ENCODE measurements around the gene PSMA4. TPM values are rescaled to one million over a fixed set of nuclear protein-coding genes. Genes with fewer than 3 reads are reported as not detected.

The PSMA4 gene
- total and polyA plus RNA-seq, 10 donors: 99.0 to 243 (median 120) TPM

DNA sequence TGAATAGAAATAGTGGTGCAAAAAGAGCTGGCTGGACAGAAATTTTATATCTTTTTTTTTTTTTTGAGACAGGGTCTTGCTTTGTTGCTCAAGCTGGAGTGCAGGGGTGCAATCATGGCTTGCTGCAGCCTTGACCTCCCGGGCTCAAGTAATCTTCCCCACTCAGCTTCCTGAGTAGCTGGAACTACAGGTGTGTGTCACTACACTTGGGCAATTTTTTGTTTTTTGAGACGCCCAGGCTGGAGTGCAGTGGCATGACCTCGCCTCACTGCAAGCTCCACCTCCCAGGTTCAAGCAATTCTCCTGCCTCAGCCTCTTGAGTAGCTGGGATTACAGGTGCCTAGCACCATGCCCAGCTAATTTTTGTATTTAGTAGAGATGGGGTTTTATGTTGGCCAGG is 58.1 kb downstream of the PSMA4 start:
- 73 to 94% (median 78%) methylated on average over 3 of the region's 3 CpGs for WGBS, 5 donors
- Histone ChIP-seq H3K9me3 (no peaks in the 10 kb centered on the region), H3K27me3 (replicated peaks in 1 of 7) (peaks cover 0 to 14% (median 0%) of the 10 kb centered on the region in 7 donors), H3K27ac (no peak overlapping the region), H3K36me3 (no peaks in the 10 kb centered on the region), H3K4me3 (no peak overlapping the region), H3K4me1 (no peaks in the 10 kb centered on the region)
- intact Hi-C loops (cut with DNase I; ENCODE audit: low total_unique reads): no loop called here
- no peak for DNase-seq
- TF ChIP-seq POLR2AphosphoS5 (IDR thresholded peaks at IDR 0.05) (no peak), POLR2A (IDR thresholded peaks at IDR 0.05) (no peak)
- TF ChIP-seq, protein P1, sequence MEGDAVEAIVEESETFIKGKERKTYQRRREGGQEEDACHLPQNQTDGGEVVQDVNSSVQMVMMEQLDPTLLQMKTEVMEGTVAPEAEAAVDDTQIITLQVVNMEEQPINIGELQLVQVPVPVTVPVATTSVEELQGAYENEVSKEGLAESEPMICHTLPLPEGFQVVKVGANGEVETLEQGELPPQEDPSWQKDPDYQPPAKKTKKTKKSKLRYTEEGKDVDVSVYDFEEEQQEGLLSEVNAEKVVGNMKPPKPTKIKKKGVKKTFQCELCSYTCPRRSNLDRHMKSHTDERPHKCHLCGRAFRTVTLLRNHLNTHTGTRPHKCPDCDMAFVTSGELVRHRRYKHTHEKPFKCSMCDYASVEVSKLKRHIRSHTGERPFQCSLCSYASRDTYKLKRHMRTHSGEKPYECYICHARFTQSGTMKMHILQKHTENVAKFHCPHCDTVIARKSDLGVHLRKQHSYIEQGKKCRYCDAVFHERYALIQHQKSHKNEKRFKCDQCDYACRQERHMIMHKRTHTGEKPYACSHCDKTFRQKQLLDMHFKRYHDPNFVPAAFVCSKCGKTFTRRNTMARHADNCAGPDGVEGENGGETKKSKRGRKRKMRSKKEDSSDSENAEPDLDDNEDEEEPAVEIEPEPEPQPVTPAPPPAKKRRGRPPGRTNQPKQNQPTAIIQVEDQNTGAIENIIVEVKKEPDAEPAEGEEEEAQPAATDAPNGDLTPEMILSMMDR (IDR thresholded peaks at IDR 0.05 in 8 of 11, conservative IDR thresholded peaks at IDR 0.05 in 3 of 11): no peak

DNA sequence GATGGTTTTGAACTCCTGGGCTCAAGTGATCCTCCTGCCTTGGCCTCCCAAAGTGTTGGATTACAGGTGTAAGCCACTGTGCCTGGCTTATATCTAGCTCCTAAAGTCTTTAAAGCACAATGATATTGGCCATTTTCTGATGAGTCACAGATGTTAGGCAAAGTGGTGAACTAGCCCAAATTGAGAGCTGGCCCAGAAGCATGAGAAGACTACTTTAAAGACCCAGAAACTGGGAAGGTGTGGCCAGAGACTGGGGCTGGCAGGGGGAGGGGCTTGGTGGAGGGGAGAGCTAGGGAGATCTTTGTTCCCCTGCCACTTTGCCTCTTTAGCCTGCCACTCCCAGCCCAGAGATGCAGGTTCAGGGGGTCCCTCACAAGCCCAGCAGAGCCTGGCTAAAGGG is 58.9 kb downstream of the PSMA4 start:
- intact Hi-C loops (cut with DNase I; ENCODE audit: low total_unique reads): no loop called here
- no peak overlapping the region for H3K27ac ChIP-seq
- no peak for TF ChIP-seq POLR2AphosphoS5 (IDR thresholded peaks at IDR 0.05)
- TF ChIP-seq, protein P1 (IDR thresholded peaks at IDR 0.05 in 8 of 11, conservative IDR thresholded peaks at IDR 0.05 in 3 of 11): no peak
- no peak for TF ChIP-seq POLR2A (IDR thresholded peaks at IDR 0.05)
- no peaks in the 10 kb centered on the region for H3K4me1 ChIP-seq
- H3K36me3 ChIP-seq: no peaks in the 10 kb centered on the region
- no peak overlapping the region for H3K4me3 ChIP-seq
- DNase-seq: no peak
- peaks cover 0 to 21% (median 0%) of the 10 kb centered on the region in 7 donors for H3K27me3 ChIP-seq (replicated peaks in 1 of 7)
- H3K9me3 ChIP-seq: no peaks in the 10 kb centered on the region

Small RNA genes lying within 50 kb of the gene (small RNA-seq; reads per million reads assigned to genes)
- 0 reads per million in 4 donors for gene AC067863.2

Other genes with a start within 250 kb of the PSMA4 start
- gene SKIC8, start 240.8 kb upstream of the PSMA4 start, total RNA-seq: 10 to 100 TPM; 33.3 to 60.6 (median 40.5) TPM
- 10 to 100 TPM; 41.2 to 52.3 (median 42.1) TPM for gene SKIC8, start 240.8 kb upstream of the PSMA4 start, polyA plus RNA-seq
- 100 to 1,000 TPM in 1 of 7 donors, 10 to 100 TPM in 6; 18.7 to 159 (median 30.8) TPM for gene CRABP1, start 200.1 kb upstream of the PSMA4 start, total RNA-seq
- gene CRABP1, start 200.1 kb upstream of the PSMA4 start, polyA plus RNA-seq: 10 to 100 TPM in 1 of 3 donors, 1 to 10 TPM in 2; 3.5 to 29.1 (median 6.3) TPM
- gene IREB2, start 102.2 kb upstream of the PSMA4 start, total RNA-seq: 10 to 100 TPM; 49.9 to 92.6 (median 71.9) TPM
- 10 to 100 TPM in 1 of 3 donors, 1 to 10 TPM in 2; 8.6 to 15.0 (median 9.6) TPM for gene IREB2, start 102.2 kb upstream of the PSMA4 start, polyA plus RNA-seq
- 1 to 10 TPM; 1.5 to 4.7 (median 2.5) TPM for gene HYKK, start 32.9 kb upstream of the PSMA4 start, total RNA-seq
- gene HYKK, start 32.9 kb upstream of the PSMA4 start, polyA plus RNA-seq: 1 to 10 TPM; 1.1 to 1.5 (median 1.2) TPM
- gene CHRNA5, start 25.1 kb downstream of the PSMA4 start, total RNA-seq: 1 to 10 TPM in 2 of 7 donors, under 1 TPM in 5; 0.39 to 2.2 (median 0.64) TPM
- gene CHRNA5, start 25.1 kb downstream of the PSMA4 start, polyA plus RNA-seq: under 1 TPM; 0.11 to 0.24 (median 0.19) TPM
- gene CHRNA3, start 80.6 kb downstream of the PSMA4 start, total RNA-seq: under 1 TPM in 5 of 7 donors, not detected in 2; 0.23 to 0.66 (median 0.46) TPM
- gene CHRNA3, start 80.6 kb downstream of the PSMA4 start, polyA plus RNA-seq: 1 to 10 TPM in 1 of 3 donors, under 1 TPM in 2; 0.48 to 1.6 (median 0.74) TPM
- 1 to 10 TPM in 1 of 7 donors, under 1 TPM in 6; 0.17 to 1.1 (median 0.28) TPM for gene CHRNB4, start 100.8 kb downstream of the PSMA4 start, total RNA-seq
- gene CHRNB4, start 100.8 kb downstream of the PSMA4 start, polyA plus RNA-seq: under 1 TPM; 0.07 to 0.22 (median 0.12) TPM

All from spleen (tissue), 11 donors.